ENCODE results near the gene PHLPP2. TPM values are rescaled to one million over a fixed set of nuclear protein-coding genes. Genes with fewer than 3 reads are reported as not detected.

Gene PHLPP2
- total RNA-seq, 6 experiments from 2014 or later: 11.5 to 14.4 (median 12.9) TPM

DNA sequence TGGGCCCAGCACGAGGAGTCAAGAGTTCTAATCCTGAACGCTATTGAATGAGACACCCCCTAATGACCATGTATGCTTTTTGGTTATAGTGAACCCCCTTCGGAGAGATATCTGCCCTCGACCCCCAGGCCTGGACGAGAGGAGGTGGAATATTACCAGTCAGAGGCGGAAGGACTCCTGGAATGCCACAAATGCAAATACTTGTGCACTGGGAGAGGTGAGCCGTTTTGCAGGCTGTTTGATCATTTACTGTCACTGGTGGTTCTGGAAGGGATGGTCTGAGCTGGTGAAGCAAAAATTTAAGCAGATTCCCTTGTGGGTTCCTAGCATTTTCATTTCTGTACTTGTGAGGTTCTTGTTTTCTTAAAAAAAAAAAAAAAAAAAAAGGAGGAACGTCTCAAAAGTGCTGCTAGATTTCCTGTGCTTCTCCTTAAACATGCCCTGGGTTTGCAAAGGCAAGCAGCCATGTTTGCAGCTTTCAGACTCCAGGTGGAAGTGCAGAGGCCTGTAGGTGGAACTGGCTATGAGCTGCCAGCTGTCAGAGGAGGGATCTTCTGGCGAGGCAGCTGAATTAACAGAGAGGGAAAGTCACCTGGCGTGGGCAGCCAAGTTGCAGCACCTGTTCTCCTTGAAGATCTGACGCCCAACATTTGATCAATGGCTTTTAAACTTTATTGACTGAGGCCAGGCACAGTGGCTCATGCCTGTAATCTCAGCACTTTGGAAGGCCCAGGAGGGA, 95.1 kb downstream of the PHLPP2 start:
- no peaks in the 10 kb centered on the region for H3K9me3 Mint-ChIP-seq
- no peak for DNase-seq
- no peak overlapping the region for H3K27ac Mint-ChIP-seq
- H3K36me3 Mint-ChIP-seq (ENCODE audit: low read depth): no peaks in the 10 kb centered on the region
- no peak overlapping the region for H3K4me3 Mint-ChIP-seq
- no peaks in the 10 kb centered on the region for H3K4me1 Mint-ChIP-seq (ENCODE audit: low read depth)
- TF ChIP-seq, protein P1, sequence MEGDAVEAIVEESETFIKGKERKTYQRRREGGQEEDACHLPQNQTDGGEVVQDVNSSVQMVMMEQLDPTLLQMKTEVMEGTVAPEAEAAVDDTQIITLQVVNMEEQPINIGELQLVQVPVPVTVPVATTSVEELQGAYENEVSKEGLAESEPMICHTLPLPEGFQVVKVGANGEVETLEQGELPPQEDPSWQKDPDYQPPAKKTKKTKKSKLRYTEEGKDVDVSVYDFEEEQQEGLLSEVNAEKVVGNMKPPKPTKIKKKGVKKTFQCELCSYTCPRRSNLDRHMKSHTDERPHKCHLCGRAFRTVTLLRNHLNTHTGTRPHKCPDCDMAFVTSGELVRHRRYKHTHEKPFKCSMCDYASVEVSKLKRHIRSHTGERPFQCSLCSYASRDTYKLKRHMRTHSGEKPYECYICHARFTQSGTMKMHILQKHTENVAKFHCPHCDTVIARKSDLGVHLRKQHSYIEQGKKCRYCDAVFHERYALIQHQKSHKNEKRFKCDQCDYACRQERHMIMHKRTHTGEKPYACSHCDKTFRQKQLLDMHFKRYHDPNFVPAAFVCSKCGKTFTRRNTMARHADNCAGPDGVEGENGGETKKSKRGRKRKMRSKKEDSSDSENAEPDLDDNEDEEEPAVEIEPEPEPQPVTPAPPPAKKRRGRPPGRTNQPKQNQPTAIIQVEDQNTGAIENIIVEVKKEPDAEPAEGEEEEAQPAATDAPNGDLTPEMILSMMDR (IDR thresholded peaks at IDR 0.05): no peak
- H3K27me3 Mint-ChIP-seq (ENCODE audit: insufficient read depth): peaks cover 22% of the 10 kb centered on the region

DNA sequence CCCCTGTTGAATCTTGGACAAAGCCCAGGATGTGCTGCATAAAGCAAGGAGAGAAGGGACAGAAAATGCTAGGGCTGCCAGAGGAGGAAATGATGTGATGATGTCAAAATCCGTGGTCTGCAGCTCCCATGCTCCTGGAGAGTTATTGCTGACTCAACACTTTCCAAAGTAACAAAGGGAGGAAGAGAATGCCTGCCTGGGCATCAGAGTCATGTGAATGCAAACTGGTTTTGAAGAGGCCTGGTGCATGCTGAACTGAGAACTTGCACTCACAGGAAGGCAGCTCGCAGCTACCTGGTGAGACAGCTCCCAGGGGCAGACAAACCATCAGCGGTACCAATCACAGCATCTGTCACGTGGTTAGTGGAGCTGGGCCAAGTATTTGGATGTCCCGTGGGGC, 95.7 kb downstream of the PHLPP2 start:
- Mint-ChIP-seq H3K36me3 (ENCODE audit: low read depth) (no peaks in the 10 kb centered on the region), H3K9me3 (no peaks in the 10 kb centered on the region), H3K27ac (no peak overlapping the region), H3K4me1 (ENCODE audit: low read depth) (no peaks in the 10 kb centered on the region), H3K4me3 (no peak overlapping the region), H3K27me3 (ENCODE audit: insufficient read depth) (peaks cover 22% of the 10 kb centered on the region)
- DNase-seq: no peak
- TF ChIP-seq, protein P1 (IDR thresholded peaks at IDR 0.05): no peak

DNA sequence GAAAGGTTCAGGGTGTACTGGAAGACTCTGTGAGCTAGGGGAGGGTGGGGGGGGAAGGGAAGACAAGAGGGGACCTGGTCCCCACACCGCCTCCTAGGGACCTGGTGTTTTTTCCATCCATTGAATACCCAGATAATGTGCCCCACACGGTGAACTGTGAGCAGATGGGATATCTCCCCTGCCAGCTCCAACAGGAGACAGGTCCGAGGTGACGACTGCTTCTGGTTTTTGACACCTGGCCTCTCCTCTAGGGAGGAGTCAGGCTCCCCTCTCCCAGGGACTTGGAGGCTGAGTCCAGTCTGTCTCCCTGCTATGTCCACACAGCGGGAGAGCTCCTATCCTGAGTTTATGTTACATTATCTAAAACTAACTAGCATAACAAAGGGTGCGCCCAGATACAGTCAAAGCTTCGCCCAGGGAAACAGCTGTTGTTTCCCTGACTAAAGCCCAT, 96.7 kb downstream of the PHLPP2 start:
- Mint-ChIP-seq H3K4me3 (no peak overlapping the region), H3K9me3 (no peaks in the 10 kb centered on the region), H3K27me3 (ENCODE audit: insufficient read depth) (peaks cover 22% of the 10 kb centered on the region), H3K36me3 (ENCODE audit: low read depth) (no peaks in the 10 kb centered on the region), H3K27ac (no peak overlapping the region), H3K4me1 (ENCODE audit: low read depth) (no peaks in the 10 kb centered on the region)
- TF ChIP-seq, protein P1 (IDR thresholded peaks at IDR 0.05): no peak
- DNase-seq: no peak

DNA sequence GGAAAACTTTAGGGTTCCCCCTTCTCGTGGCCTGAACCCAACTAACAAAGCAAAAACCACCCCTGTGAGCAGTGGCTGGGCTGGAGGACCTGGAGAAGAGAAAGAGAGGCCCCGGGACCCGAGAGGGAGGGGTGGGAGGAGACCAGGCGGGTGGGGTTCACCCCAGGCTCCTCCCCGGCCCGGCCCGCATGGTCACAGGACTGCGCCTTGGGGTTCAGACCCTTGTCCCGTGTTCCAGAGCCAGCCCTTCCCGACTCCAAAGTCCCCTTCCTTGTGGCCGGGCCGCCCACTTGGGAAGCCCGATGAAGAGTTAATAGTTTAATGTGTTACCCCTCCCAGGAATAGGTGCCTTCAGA, 97.7 kb downstream of the PHLPP2 start:
- Mint-ChIP-seq H3K4me3 (no peak overlapping the region), H3K4me1 (ENCODE audit: low read depth) (no peaks in the 10 kb centered on the region), H3K27me3 (ENCODE audit: insufficient read depth) (peaks cover 22% of the 10 kb centered on the region), H3K36me3 (ENCODE audit: low read depth) (no peaks in the 10 kb centered on the region), H3K27ac (no peak overlapping the region), H3K9me3 (no peaks in the 10 kb centered on the region)
- DNase-seq: no peak
- TF ChIP-seq, protein P1 (IDR thresholded peaks at IDR 0.05): no peak

DNA sequence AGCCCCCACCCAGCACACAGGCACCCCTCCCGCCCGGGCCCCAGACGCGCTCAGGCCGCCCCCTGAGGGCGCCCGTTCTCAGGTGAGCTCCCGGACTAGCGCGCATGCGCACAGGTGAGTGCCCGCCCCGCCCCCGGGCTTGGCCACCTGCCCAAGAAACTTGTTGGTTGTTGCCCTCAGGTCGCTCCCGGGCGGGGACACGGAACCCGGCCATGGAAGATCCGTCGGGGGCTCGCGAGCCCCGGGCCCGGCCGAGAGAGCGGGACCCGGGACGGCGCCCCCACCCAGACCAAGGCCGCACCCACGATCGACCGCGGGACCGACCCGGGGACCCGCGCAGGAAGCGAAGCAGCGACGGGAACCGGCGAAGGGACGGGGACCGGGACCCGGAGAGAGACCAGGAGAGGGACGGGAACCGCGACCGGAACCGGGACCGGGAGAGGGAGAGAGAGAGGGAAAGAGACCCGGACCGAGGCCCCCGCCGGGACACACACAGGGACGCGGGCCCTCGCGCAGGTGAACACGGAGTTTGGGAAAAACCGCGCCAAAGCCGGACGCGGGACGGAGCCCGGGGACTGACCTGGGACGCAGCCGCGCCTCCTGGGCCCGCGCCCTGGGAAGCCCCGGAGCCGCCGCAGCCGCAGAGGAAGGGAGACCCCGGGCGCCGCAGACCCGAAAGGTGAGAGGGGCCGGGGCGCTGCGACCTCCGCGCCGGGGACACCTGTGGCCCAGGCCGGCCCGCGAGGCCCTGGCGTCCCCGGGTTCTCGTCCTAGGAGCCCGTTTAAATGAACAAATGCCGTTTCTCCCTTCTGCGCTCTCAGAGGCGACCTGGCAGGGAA, 98.3 kb downstream of the PHLPP2 start, which contains the start of gene MARVELD3:
Gene MARVELD3 (plus strand): TSS at position 167 of the 840 bp plus-strand sequence. CDS start 46 bp downstream, at position 213.
- peaks cover 22% of the 10 kb centered on the region for H3K27me3 Mint-ChIP-seq (ENCODE audit: insufficient read depth)
- no peak for DNase-seq
- no peaks in the 10 kb centered on the region for H3K36me3 Mint-ChIP-seq (ENCODE audit: low read depth)
- TF ChIP-seq, protein P1 (IDR thresholded peaks at IDR 0.05): no peak
- no peaks in the 10 kb centered on the region for H3K4me1 Mint-ChIP-seq (ENCODE audit: low read depth)
- no peaks in the 10 kb centered on the region for H3K9me3 Mint-ChIP-seq
- no peak within 1 kb of the TSS for H3K4me3 Mint-ChIP-seq
- no peak within 1 kb of the TSS for H3K27ac Mint-ChIP-seq
